A673 (cell line): ENCODE results near the gene DSTN. TPM values are rescaled to one million over a fixed set of nuclear protein-coding genes. Genes with fewer than 3 reads are reported as not detected.

Source experiments
- BruUV-seq: library from RNA; stranded (reverse); fragments of 400-500 nt; replicated peaks from 2 replicates; lab custom pipeline; 2021; lab: Mats Ljungman, UMichigan
- CTCF ChIA-PET: fragments of 300-600 bp; sonication (Branson Sonifier 250); formaldehyde crosslinking; loops from one replicate; lab custom pipeline; 2022; ENCODE audit warnings: antibody characterized with exemption; lab: Charles Lee
- POLR2A ChIA-PET: fragments of 300-600 bp; sonication (Branson Sonifier 250); formaldehyde crosslinking; loops from one replicate; lab custom pipeline; 2022; ENCODE audit warnings: antibody characterized with exemption; ENCODE audit not compliant: low non-redundant PET; lab: Charles Lee
- DNase-seq: peaks from one replicate; pipeline ENCODE4 v3.0.0-alpha.2; 2015; ENCODE audit warnings: low spot score
- H3K27ac ChIP-seq: fragments of 200-600 bp; sonication (generic); 2 replicates; pipeline ENCODE4 v1.5.1; 2016; ENCODE audit warnings: mixed run types, low read depth, mild to moderate bottlenecking, mixed read lengths, antibody characterized with exemption, low read length; ENCODE audit not compliant: poor library complexity, severe bottlenecking
- H3K27me3 ChIP-seq: fragments of 200-600 bp; sonication (generic); replicated peaks from 2 replicates; pipeline ENCODE4 v1.6.1; 2017; ENCODE audit warnings: mixed run types, low read depth, mild to moderate bottlenecking, mixed read lengths, antibody characterized with exemption, low read length; ENCODE audit not compliant: insufficient read depth, poor library complexity
- H3K36me3 ChIP-seq: fragments of 200-600 bp; sonication (generic); 2 replicates; pipeline ENCODE4 v1.6.1; 2016; ENCODE audit warnings: mixed run types, mild to moderate bottlenecking, mixed read lengths, antibody characterized with exemption, low read length; ENCODE audit not compliant: insufficient read depth, poor library complexity, severe bottlenecking
- H3K4me1 ChIP-seq: fragments of 200-600 bp; sonication (generic); 2 replicates; pipeline ENCODE4 v1.6.1; 2017; ENCODE audit warnings: mixed run types, mild to moderate bottlenecking, mixed read lengths, antibody characterized with exemption, low read length; ENCODE audit not compliant: insufficient read depth, poor library complexity, severe bottlenecking
- H3K4me3 ChIP-seq: fragments of 200-600 bp; sonication (generic); 2 replicates; pipeline ENCODE4 v1.5.1; 2016; ENCODE audit warnings: low read depth, mixed run types, mild to moderate bottlenecking, mixed read lengths, low read length; ENCODE audit not compliant: poor library complexity, severe bottlenecking
- H3K9me3 ChIP-seq: fragments of 200-600 bp; sonication (generic); 2 replicates; pipeline ENCODE4 v1.6.1; 2016; ENCODE audit warnings: mixed run types, low read depth, mild to moderate bottlenecking, mixed read lengths, antibody characterized with exemption, low read length; ENCODE audit not compliant: poor library complexity, severe bottlenecking
- CTCF ChIP-seq: fragments of 300-800, 200-600 bp; sonication (generic); conservative IDR thresholded peaks from 2 replicates; pipeline ENCODE4 v1.5.1; 2017; ENCODE audit warnings: low read depth, mild to moderate bottlenecking, antibody characterized with exemption, low read length, moderate library complexity, mixed read lengths
- EZH2 ChIP-seq: fragments of 200-600 bp; sonication (generic); IDR thresholded peaks from 2 replicates; pipeline ENCODE4 v1.6.1; 2017; ENCODE audit warnings: borderline replicate concordance, low read depth, mild to moderate bottlenecking, mixed read lengths, antibody characterized with exemption, low read length; ENCODE audit not compliant: poor library complexity, severe bottlenecking
- intact Hi-C: fragments of 100-400 bp; cut with micrococcal nuclease; formaldehyde crosslinking; loops from one replicate; pipeline ENCODE4 v1.10.0; 2022; ENCODE audit not compliant: unreplicated experiment
- total RNA-seq: library from RNA; stranded (reverse); gene quantifications from 2 replicates; pipeline ENCODE4 v1.2.3, GENCODE V29; 2021

Gene DSTN
- total RNA-seq, 1 experiment from 2014 or later = 159 TPM

GRCh38 chr20:17622851-17623508, 53.1 kb downstream of the DSTN start:
- intact Hi-C loops = no loop called here
- no TSS peak for BruUV-seq
- DNase-seq = no peak
- TF ChIP-seq EZH2 = no peak
- Histone ChIP-seq H3K36me3 (peaks cover 20% of the 10 kb centered on the region), H3K4me1 (no peaks in the 10 kb centered on the region), H3K27me3 (no peaks in the 10 kb centered on the region), H3K4me3 (no peak overlapping the region), H3K9me3 (no peaks in the 10 kb centered on the region), H3K27ac (no peak overlapping the region)
- POLR2A ChIA-PET = no interaction called here
- CTCF ChIA-PET = no interaction called here

GRCh38 chr20:17624070-17624469, 54.2 kb downstream of the DSTN start:
- Histone ChIP-seq H3K4me3 (no peak overlapping the region), H3K9me3 (no peaks in the 10 kb centered on the region), H3K4me1 (no peaks in the 10 kb centered on the region), H3K27ac (no peak overlapping the region), H3K27me3 (no peaks in the 10 kb centered on the region), H3K36me3 (peaks cover 20% of the 10 kb centered on the region)
- TF ChIP-seq EZH2 (no peak), CTCF (no peak)
- ChIA-PET POLR2A (no interaction called here), CTCF (no interaction called here)
- DNase-seq = no peak
- intact Hi-C loops = no loop called here
- no TSS peak for BruUV-seq

GRCh38 chr20:17624551-17625245, 54.8 kb downstream of the DSTN start:
- Histone ChIP-seq H3K9me3 (no peaks in the 10 kb centered on the region), H3K36me3 (peaks cover 19% of the 10 kb centered on the region), H3K4me3 (no peak overlapping the region), H3K27ac (no peak overlapping the region), H3K4me1 (no peaks in the 10 kb centered on the region), H3K27me3 (no peaks in the 10 kb centered on the region)
- TF ChIP-seq EZH2 (no peak), CTCF (no peak)
- DNase-seq = no peak
- no TSS peak for BruUV-seq
- ChIA-PET CTCF (no interaction called here), POLR2A (no interaction called here)
- intact Hi-C loops = no loop called here
